ENCODE data around the gene RUNX2.

The RUNX2 gene

GRCh38 chr6:45686841-45687569, 358.9 kb downstream of the RUNX2 start:
- TF ChIP-seq FOXM1 (IDR thresholded peaks at IDR 0.05; ENCODE audit: borderline replicate concordance) (no peak), LEF1 (IDR thresholded peaks at IDR 0.05; ENCODE audit: borderline replicate concordance) (no peak), CTBP1 (IDR thresholded peaks at IDR 0.05; ENCODE audit: borderline replicate concordance) (no peak), ARNT (IDR thresholded peaks at IDR 0.05) (no peak), NFRKB (IDR thresholded peaks at IDR 0.05) (no peak), FOXK2 (IDR thresholded peaks at IDR 0.05) (no peak), PKNOX1 (IDR thresholded peaks at IDR 0.05) (no peak), L3MBTL2 (conservative IDR thresholded peaks at IDR 0.05) (no peak), FOXA1 (IDR thresholded peaks at IDR 0.05) (no peak), SP1 (IDR thresholded peaks at IDR 0.05) (no peak), ZNF384 (IDR thresholded peaks at IDR 0.05) (no peak), HDGF (IDR thresholded peaks at IDR 0.05; ENCODE audit: borderline replicate concordance) (no peak), SUZ12 (IDR thresholded peaks at IDR 0.05) (no peak), ELF4 (IDR thresholded peaks at IDR 0.05) (no peak), BHLHE40 (IDR thresholded peaks at IDR 0.05; ENCODE audit: borderline replicate concordance) (no peak), TARDBP (IDR thresholded peaks at IDR 0.05) (no peak)
- no peak for DNase-seq (ENCODE audit: extremely low spot score)
- ChIA-PET CTCF (interaction anchor here (0.6 kb wide), 1 partner anchor 376 kb away, joined by 3 read pairs; no protein-coding TSS in a partner anchor), POLR2A (no interaction called here)

DNA sequence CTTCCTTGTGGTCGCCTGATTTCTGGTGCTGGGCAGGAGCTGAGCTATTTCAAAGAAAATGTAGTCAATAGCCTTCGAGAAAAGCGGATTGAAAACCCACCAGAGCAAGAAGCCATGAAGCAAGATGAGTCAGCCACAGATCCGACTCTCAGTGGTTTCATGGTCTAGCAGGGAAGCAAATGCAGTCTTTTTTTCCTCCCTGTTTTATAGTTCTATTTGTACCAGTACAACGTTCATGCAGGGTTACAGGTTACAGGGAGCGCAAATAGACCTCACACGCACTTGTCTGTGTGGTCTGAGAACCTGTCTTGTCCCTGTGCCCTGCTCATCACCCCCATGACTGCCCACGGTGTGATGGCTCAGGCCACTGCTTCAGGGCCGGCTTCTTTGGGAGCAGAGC, 359.4 kb downstream of the RUNX2 start:
- TF ChIP-seq FOXM1 (IDR thresholded peaks at IDR 0.05; ENCODE audit: borderline replicate concordance) (no peak), LEF1 (IDR thresholded peaks at IDR 0.05; ENCODE audit: borderline replicate concordance) (no peak), L3MBTL2 (conservative IDR thresholded peaks at IDR 0.05) (no peak), BHLHE40 (IDR thresholded peaks at IDR 0.05; ENCODE audit: borderline replicate concordance) (no peak), ARNT (IDR thresholded peaks at IDR 0.05) (no peak), NFRKB (IDR thresholded peaks at IDR 0.05) (no peak), SP1 (IDR thresholded peaks at IDR 0.05) (no peak)
- no peak for DNase-seq (ENCODE audit: extremely low spot score)
- ChIA-PET CTCF (interaction anchor here (0.6 kb wide), 1 partner anchor 377 kb away, joined by 3 read pairs; no protein-coding TSS in a partner anchor), POLR2A (no interaction called here)

DNA sequence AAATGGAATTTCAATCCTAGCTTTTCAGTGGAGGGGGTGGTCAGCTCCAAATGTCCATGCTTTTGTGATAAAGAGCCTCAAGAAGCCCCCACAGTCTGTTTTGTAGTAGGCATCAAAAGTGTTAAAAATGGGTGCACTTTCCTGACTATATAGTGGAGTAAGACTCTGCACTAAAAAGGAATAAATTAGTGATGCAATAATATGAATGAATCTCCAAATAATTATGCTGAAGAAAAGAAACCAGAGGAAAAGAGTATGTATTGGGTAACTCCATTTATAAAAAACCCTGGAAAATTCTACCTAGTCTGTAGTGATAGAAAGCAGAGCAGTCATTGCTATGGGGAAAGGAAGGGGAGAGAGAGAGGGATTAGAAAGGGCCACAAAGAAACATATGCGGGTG, 360.1 kb downstream of the RUNX2 start:
- TF ChIP-seq LEF1 (IDR thresholded peaks at IDR 0.05; ENCODE audit: borderline replicate concordance) = no peak
- TF ChIP-seq FOXK2 (IDR thresholded peaks at IDR 0.05) = no peak
- no peak for TF ChIP-seq FOXA1 (IDR thresholded peaks at IDR 0.05)
- no peak for TF ChIP-seq NFRKB (IDR thresholded peaks at IDR 0.05)
- no peak for DNase-seq (ENCODE audit: extremely low spot score)
- CTCF ChIA-PET = no interaction called here
- POLR2A ChIA-PET = no interaction called here

DNA sequence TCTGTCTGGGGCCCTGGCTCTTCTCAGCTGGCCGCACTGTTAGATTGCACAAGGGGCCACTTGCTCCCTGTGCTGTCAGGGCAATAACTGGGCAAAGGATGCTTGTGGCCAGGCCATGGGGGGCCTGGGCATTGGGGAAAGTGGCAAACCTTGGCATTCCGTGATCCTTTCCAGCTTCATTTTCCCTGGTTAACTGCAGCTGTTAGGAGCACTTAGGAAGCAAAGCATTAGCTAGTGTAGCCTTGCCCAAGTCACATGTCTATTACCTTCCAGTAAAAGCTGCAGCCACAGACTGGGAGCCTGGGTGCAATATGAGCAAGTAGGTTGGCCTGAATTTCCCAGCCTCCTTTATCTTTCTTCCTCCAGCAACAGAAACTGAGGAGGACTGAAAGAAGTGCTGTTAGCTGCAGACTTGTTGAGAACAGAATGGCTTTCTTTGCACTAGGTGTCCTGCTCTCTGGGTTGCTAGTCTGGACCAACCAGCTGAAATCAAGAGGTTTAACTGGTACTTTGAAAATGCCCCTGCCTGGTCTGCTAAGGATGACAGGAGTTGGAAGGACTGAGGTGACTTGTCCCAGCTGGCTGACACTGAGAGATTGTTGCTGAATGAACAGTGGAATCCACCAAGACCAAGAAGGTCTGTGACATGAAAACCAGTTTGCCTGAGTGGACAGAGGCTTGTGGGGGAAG, 361.9 kb downstream of the RUNX2 start:
- no peak for TF ChIP-seq SUZ12 (IDR thresholded peaks at IDR 0.05)
- TF ChIP-seq ELF4 (IDR thresholded peaks at IDR 0.05) = no peak
- TF ChIP-seq L3MBTL2 (conservative IDR thresholded peaks at IDR 0.05) = no peak
- no peak for TF ChIP-seq FOXM1 (IDR thresholded peaks at IDR 0.05; ENCODE audit: borderline replicate concordance)
- no peak for TF ChIP-seq ZNF384 (IDR thresholded peaks at IDR 0.05)
- TF ChIP-seq HDGF (IDR thresholded peaks at IDR 0.05; ENCODE audit: borderline replicate concordance) = no peak
- no peak for TF ChIP-seq ARNT (IDR thresholded peaks at IDR 0.05)
- TF ChIP-seq NFRKB (IDR thresholded peaks at IDR 0.05) = no peak
- TF ChIP-seq PKNOX1 (IDR thresholded peaks at IDR 0.05) = no peak
- no peak for TF ChIP-seq BHLHE40 (IDR thresholded peaks at IDR 0.05; ENCODE audit: borderline replicate concordance)
- ChIA-PET POLR2A (no interaction called here), CTCF (interaction anchor here (0.6 kb wide), 2 partner anchors 267 to 893 kb away, joined by 3 read pairs; no protein-coding TSS in a partner anchor)
- DNase-seq (ENCODE audit: extremely low spot score) = no peak

DNA sequence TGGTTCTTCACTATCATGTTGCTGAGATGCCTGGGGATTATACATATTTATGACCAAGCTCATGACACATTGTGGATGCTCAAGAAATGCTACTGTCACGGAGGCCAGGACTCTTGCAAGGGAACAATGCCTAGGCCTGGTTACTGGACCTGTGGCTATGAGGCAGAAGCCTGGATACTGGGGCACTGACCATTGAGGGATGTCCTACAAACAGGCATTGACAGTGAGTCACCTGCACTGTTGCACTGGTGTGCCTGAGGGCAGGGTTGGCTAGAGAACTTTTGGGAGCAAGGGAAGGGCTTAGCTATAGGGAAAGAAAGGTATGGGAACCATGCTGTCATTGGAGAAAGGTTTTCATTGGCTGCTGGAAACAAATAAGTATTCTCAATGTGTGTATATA, 362.7 kb downstream of the RUNX2 start:
- no peak for TF ChIP-seq FOXA1 (IDR thresholded peaks at IDR 0.05)
- TF ChIP-seq SUZ12 (IDR thresholded peaks at IDR 0.05) = no peak
- TF ChIP-seq NFRKB (IDR thresholded peaks at IDR 0.05) = no peak
- no peak for TF ChIP-seq FOXK2 (IDR thresholded peaks at IDR 0.05)
- no peak for TF ChIP-seq CTBP1 (IDR thresholded peaks at IDR 0.05; ENCODE audit: borderline replicate concordance)
- TF ChIP-seq HDGF (IDR thresholded peaks at IDR 0.05; ENCODE audit: borderline replicate concordance) = no peak
- no peak for TF ChIP-seq SP1 (IDR thresholded peaks at IDR 0.05)
- TF ChIP-seq BHLHE40 (IDR thresholded peaks at IDR 0.05; ENCODE audit: borderline replicate concordance) = no peak
- CTCF ChIA-PET = interaction anchor here (0.6 kb wide), 1 partner anchor 894 kb away, joined by 3 read pairs; no protein-coding TSS in a partner anchor
- POLR2A ChIA-PET = no interaction called here
- no peak for DNase-seq (ENCODE audit: extremely low spot score)

DNA sequence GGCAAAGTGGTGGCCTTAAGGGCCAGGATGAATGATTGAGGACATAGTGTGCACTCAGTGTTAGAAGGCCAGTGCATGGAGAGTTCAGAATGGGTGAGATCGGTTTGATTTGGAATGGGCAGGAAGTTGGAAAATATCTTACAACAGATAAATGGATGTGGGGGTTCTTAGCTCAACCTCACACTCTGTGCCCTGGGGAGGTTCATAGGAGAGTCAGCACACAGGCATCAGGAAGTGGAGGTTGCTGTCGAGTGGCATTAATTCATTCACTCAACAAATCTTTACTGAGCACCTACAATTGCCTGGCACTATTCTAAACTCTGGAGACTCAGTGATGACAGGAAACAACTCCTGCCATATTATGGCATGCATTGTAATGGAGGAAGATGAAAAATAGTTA, 363.3 kb downstream of the RUNX2 start:
- ChIA-PET CTCF (no interaction called here), POLR2A (no interaction called here)
- TF ChIP-seq FOXA1 (IDR thresholded peaks at IDR 0.05) (no peak), SUZ12 (IDR thresholded peaks at IDR 0.05) (no peak), L3MBTL2 (conservative IDR thresholded peaks at IDR 0.05) (no peak)
- DNase-seq (ENCODE audit: extremely low spot score) = no peak

GRCh38 chr6:45692021-45692420, 363.9 kb downstream of the RUNX2 start:
- ChIA-PET POLR2A (no interaction called here), CTCF (no interaction called here)
- no peak for TF ChIP-seq SUZ12 (IDR thresholded peaks at IDR 0.05)
- no peak for TF ChIP-seq NFRKB (IDR thresholded peaks at IDR 0.05)
- TF ChIP-seq ZNF384 (IDR thresholded peaks at IDR 0.05) = no peak
- TF ChIP-seq CTBP1 (IDR thresholded peaks at IDR 0.05; ENCODE audit: borderline replicate concordance) = no peak
- TF ChIP-seq HDGF (IDR thresholded peaks at IDR 0.05; ENCODE audit: borderline replicate concordance) = no peak
- TF ChIP-seq PKNOX1 (IDR thresholded peaks at IDR 0.05) = no peak
- no peak for TF ChIP-seq BHLHE40 (IDR thresholded peaks at IDR 0.05; ENCODE audit: borderline replicate concordance)
- no peak for TF ChIP-seq FOXK2 (IDR thresholded peaks at IDR 0.05)
- no peak for TF ChIP-seq ARNT (IDR thresholded peaks at IDR 0.05)
- no peak for TF ChIP-seq L3MBTL2 (conservative IDR thresholded peaks at IDR 0.05)
- no peak for TF ChIP-seq FOXM1 (IDR thresholded peaks at IDR 0.05; ENCODE audit: borderline replicate concordance)
- no peak for TF ChIP-seq LEF1 (IDR thresholded peaks at IDR 0.05; ENCODE audit: borderline replicate concordance)
- TF ChIP-seq FOXA1 (IDR thresholded peaks at IDR 0.05) = no peak
- no peak for DNase-seq (ENCODE audit: extremely low spot score)

All from HEK293T (cell line).